HL-60/S4 treated with phorbol 12-myristate 13-acetate at 8.2 ng/mL for 4 days and 3 days (cell line): ENCODE data around the gene ACADL.

Source experiments
- in situ Hi-C: fragments of 300-500 bp; cut with MboI; formaldehyde crosslinking; loops from 2 replicates; pipeline ENCODE4 v1.15.0; 2022; ENCODE audit warnings: low sequenced_read_pairs

ACADL gene

GRCh38 chr2:210224941-210225672 lies at the start of gene ACADL:
TSS of gene ACADL (minus strand) at chr2:210225447. CDS start at chr2:210225263, 184 bp downstream.
- in situ Hi-C loops: no loop called here

DNA sequence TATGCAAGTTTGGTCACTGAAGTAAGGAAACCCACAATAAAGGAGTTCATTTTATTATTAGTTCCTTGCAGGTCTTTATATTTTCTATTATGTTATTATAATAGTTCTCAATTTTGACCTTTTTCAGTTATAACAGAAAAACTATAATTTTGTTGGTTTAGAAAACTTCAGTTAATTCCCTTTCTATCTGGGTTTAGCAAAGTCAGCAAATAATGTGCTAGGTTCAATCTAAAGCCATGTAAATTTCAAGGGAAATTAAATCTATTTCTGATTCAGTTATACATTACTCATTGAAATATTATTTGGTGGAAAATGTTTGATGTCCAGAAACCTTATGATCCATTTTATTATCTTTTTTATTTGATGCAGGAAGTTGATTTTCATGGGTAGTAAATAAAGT lies 46.1 kb upstream of the ACADL start:
- in situ Hi-C loops: no loop called here

DNA sequence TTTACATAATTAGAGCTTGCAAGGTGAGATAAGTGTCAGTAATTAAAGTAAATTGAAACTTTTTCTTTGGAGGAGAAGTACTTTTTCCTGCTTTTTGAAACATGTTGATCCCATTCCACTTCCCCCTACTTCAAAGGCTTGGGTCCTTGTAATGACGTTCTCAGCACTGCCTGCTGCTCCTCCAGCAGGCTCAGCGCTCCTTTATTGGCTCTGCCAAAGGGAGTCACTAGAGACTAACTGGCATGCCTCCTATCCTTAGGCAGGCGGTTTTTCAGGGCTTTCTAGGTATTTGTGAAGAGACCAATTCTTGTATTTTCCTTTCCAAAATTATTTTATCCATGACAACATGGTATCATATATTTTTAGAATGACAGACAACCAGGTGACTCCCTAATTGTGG lies 43.9 kb upstream of the ACADL start:
- in situ Hi-C loops: no loop called here

GRCh38 chr2:210268281-210268680 lies 43.0 kb upstream of the ACADL start:
- in situ Hi-C loops: no loop called here

- in situ Hi-C loops: no loop called here
Observed at GRCh38 chr2:210267698-210268097, 42.5 kb upstream of the ACADL start.

DNA sequence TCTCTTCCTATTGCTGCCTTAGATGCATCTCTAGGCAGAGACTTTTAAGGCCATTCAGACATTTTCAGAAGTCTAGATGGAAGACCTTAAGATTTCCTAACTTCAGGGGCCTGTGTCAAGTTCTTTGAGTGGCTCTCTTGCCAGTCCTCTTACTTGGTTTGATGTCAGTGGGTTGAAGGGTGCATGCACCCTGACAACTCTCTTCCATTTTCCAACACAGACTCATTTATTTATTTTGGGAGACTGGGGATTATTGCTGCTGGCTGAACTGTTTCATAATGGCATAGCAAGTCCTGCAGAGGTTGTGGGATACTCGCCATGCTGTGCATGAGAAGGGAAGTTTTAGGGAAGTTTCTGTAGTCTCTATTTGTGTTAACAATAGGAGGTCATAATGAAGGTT lies 39.0 kb upstream of the ACADL start:
- in situ Hi-C loops: no loop called here

DNA sequence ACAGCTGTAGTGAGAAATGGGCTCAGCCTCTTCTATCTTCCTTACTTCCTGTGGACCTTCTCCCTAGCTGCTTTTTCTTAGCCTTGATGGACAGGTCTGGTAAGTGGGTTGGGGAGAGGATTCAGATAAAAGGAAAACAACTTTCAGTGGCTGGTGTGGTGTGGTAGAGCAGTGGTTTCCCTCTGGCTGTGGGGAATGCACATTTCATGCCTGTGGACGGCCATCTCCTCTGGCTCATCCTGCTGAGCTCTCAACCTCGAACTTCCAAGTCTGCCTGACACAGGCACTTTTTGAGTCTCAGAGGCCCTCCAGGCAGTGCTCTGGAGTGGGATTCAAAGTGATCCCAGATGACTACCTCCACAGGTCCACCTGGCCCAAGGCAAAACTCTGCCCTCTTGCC lies 38.6 kb upstream of the ACADL start:
- in situ Hi-C loops: no loop called here

GRCh38 chr2:210262036-210262435 lies 36.8 kb upstream of the ACADL start:
- in situ Hi-C loops: no loop called here

DNA sequence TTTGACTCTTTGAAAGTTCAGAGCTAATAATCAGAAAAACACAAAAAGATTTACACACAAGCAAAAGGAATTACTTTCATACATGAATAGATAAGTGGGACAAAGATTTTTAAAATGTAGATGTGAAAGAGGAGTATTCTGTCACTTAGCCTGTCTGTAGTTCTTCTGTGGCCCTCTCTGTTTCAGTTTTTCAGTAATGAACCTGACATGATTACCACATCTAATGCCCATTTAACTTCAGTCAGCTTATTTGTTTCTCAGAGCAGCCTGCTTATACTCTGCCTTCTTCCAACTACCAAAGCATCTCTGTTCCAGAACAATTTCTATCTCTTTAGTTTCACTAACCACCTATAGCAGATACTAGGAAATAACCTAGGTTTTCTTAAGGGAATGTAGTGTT lies 34.4 kb upstream of the ACADL start:
- in situ Hi-C loops: no loop called here

- in situ Hi-C loops: no loop called here
Observed at GRCh38 chr2:210252699-210253606, 27.7 kb upstream of the ACADL start.

DNA sequence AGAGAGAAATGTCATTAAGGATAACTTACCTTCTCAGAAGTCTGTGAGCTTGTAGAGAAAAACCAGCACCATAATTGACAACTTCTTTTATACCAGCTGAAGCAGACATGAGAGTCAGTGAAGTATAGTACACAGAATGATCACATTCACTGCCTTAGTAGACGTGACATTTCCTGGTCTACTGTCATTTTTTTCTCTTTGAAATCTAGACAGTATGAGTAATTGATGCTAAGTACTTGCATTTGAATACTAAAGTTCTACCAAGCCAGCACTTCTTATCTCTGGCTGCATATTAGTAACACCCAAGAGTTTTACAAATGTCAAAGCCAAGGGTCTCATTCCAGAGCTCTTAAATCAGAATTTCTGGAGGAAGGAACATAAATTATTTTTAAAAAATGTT lies 25.4 kb upstream of the ACADL start:
- in situ Hi-C loops: no loop called here

GRCh38 chr2:210233487-210233886 lies 8.2 kb upstream of the ACADL start:
- in situ Hi-C loops: no loop called here

DNA sequence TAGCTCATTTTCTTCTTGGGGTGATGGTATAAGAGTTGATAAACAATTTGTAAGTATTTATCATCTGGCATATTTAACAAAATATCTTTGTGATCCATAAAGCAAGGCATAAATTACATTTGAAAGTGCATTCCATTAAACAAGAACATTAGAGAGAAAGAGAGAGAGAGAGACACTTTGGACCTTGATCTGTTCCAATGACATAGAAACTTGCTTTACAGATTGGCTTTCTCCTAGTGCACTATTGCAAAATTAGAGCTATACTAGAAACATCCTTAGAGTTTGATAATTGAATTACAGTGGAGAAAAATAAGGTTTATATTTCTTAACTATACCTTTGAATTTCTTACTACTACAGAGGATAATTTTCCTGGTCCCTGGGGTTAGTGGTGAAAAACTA lies 5.7 kb upstream of the ACADL start:
- in situ Hi-C loops: no loop called here

DNA sequence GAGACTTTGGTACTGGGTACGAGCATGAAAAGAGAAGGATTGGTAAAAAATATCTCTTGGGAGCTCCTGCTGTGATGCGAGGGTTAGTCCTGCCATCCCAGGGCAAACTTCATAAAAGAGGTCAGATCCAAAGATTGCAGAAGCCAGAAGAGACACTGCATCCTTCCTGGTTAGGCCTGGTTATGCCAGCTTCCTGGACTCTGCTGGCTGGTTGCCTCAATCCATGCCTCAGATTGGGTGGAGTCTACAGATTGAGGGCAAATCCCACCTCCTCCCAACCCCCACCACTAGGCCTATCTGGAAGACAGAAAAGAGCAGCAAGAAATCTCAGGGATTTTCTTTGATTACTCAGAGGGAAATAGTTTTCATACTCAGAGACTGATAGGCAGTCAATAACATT lies 5.3 kb upstream of the ACADL start:
- in situ Hi-C loops: no loop called here

DNA sequence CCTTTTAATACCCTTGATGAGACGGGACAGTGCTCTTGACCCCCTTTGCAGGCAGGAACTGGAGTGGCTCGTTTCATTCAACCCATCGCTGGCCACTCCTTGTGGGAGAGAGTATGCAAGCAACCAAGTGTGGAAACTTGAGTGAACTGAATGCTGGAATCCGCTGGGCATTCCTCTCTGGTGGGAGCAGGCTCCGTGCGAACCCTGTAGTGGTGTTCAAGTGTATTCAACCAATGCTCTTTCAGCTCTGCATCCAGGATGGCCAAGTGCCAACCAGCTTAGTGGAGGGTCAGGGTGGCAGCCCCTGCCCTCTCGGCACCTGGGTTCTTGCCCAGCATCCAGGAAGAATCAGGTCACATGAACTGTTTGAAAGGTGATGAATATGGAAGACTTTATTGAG lies 3.3 kb upstream of the ACADL start:
- in situ Hi-C loops: no loop called here

GRCh38 chr2:210227290-210228088 lies 2.2 kb upstream of the ACADL start:
- in situ Hi-C loops: no loop called here

GRCh38 chr2:210226223-210226622 lies 976 bp upstream of the ACADL start:
- in situ Hi-C loops: no loop called here

DNA sequence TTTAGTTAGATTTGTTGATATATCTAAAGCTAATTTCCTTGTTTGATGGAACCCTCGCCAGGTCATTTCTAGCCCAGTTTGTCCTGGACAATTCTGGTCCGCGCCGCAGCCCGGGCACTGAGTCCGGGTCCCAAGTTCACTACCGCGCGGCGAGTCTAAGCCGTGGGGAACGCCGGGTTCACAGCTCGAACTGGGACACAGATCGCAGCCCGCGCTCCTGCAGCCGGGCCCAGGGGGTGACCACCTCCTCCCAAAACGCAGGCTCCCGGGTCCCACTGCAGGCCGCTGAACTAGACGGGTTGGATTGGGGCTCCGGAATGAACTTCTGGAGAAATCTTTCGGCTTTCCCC lies 681 bp downstream of the ACADL start:
- in situ Hi-C loops: no loop called here

- in situ Hi-C loops: no loop called here
Observed at GRCh38 chr2:210215120-210215519, 10.1 kb downstream of the ACADL start.

- in situ Hi-C loops: no loop called here
Observed at GRCh38 chr2:210210185-210210584, 15.1 kb downstream of the ACADL start.

GRCh38 chr2:210207929-210208328 lies 17.3 kb downstream of the ACADL start:
- in situ Hi-C loops: no loop called here
